SK-N-MC (cell line): Measurements from ENCODE around the gene ZNF580.

Experiments used
- DNase-seq: peaks from one replicate; pipeline ENCODE4 v3.0.0-alpha.2; 2011; ENCODE audit warnings: low read depth, low spot score
- H3K27ac ChIP-seq: fragments of 200-600 bp; sonication (generic); 2 replicates; pipeline ENCODE4 v1.5.1; 2016; ENCODE audit warnings: mixed run types
- H3K36me3 ChIP-seq: fragments of 200-600 bp; sonication (generic); 2 replicates; pipeline ENCODE4 v1.6.1; 2017; ENCODE audit warnings: antibody characterized with exemption, low read length, mixed read lengths; ENCODE audit not compliant: insufficient read depth
- H3K4me3 ChIP-seq: fragments of 200-600 bp; sonication (generic); 2 replicates; pipeline ENCODE4 v1.5.1; 2016
- H3K9ac ChIP-seq: fragments of 200-600 bp; sonication (generic); 2 replicates; pipeline ENCODE4 v1.8.0; 2017; ENCODE audit warnings: mixed run types, mixed read lengths; ENCODE audit not compliant: insufficient read length
- H3K9me3 ChIP-seq: fragments of 200-600 bp; sonication (generic); 2 replicates; pipeline ENCODE4 v1.6.1; 2017; ENCODE audit warnings: low read depth, mild to moderate bottlenecking, antibody characterized with exemption, low read length, moderate library complexity, mixed read lengths
- EZH2 ChIP-seq: fragments of 200-600 bp; sonication (generic); IDR thresholded peaks from one replicate; pipeline ENCODE4 v1.6.1; 2017; ENCODE audit warnings: antibody characterized with exemption
- FOXP2 ChIP-seq: optimal IDR thresholded peaks from 2 replicates; pipeline ENCODE3; 2011; ENCODE audit warnings: mild to moderate bottlenecking, moderate library complexity; ENCODE audit not compliant: insufficient read depth; ENCODE audit errors: extremely low read length, control extremely low read depth
- POLR2AphosphoS5 ChIP-seq: IDR thresholded peaks from 2 replicates; pipeline ENCODE4 v1.6.1; 2012; ENCODE audit warnings: mild to moderate bottlenecking, low read depth, low read length, borderline replicate concordance

The ZNF580 gene

GRCh38 chr19:55603581-55604292 lies 37.1 kb upstream of the ZNF580 start:
- DNase-seq: no peak
- Histone ChIP-seq H3K27ac (peak overlapping the region; percentile 98), H3K9ac (no peak overlapping the region), H3K9me3 (no peaks in the 10 kb centered on the region), H3K36me3 (no peaks in the 10 kb centered on the region), H3K4me3 (no peak overlapping the region; the same call in 1 of the 2 replicates)
- no peak for TF ChIP-seq FOXP2
- no peak for TF ChIP-seq POLR2AphosphoS5
- TF ChIP-seq EZH2: no peak

GRCh38 chr19:55605207-55605636 lies 35.6 kb upstream of the ZNF580 start:
- Histone ChIP-seq H3K36me3 (peaks cover 4% of the 10 kb centered on the region; the same call in 1 of the 2 replicates), H3K9me3 (no peaks in the 10 kb centered on the region), H3K27ac (peak overlapping the region; percentile 98), H3K4me3 (peak overlapping the region; percentile 98), H3K9ac (no peak overlapping the region)
- TF ChIP-seq FOXP2: no peak
- TF ChIP-seq EZH2: no peak
- TF ChIP-seq POLR2AphosphoS5: peak; percentile 15
- DNase-seq: peak; percentile 96

DNA sequence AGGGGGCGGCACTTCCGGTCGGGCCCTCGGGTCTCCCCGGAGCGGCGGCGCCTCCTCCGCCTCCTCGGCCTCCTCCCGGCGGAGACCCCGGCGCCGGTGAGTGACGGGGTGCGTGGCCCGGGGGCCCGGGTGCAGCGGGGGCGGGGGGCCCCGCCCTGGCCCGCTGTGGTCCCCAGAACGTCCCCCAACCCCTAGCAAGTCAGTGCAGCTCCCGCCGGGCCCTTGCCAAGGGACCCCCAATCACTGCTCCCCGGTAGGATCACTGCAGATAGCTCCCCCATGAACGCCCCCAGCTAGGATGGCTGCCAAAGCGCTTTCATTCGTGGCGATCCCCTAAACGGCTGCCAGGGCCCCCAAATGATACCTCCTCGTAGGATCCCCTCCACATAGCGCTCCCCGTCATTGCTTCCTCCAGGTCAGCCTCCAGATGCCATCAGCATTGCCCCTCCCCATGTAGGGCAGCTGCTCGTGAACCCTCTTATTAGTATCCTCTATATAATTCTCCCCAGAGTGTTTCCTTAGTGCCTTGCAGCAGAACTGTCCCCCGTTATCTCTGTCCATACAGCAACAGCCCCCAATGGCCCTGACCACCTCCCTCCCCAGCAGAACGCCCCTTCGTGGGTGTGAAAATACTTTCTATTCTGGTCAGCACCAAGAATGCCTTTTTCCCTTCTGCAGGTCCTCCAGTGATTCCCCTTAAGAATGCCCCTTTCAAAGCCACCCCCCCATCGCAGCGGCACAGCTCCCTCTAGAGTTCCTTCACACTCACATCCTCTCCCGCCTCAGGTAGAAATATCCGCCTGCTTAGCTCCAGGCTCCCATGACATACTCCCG lies 34.9 kb upstream of the ZNF580 start, which contains the start of gene ZNF865:
TSS of gene ZNF865 (plus strand) at position 11 of the 834 bp plus-strand sequence. CDS start 7,972 bp downstream, outside the sequence.
- TF ChIP-seq POLR2AphosphoS5 (no peak), FOXP2 (no peak), EZH2 (no peak)
- peak within 1 kb of the TSS; percentile 96 for H3K9ac ChIP-seq
- H3K9me3 ChIP-seq: no peaks in the 10 kb centered on the region
- peak; percentile 59 for DNase-seq
- H3K27ac ChIP-seq: peak within 1 kb of the TSS; percentile 98
- peak within 1 kb of the TSS; percentile 98 for H3K4me3 ChIP-seq
- peaks cover 4% of the 10 kb centered on the region; the same call in 1 of the 2 replicates for H3K36me3 ChIP-seq

DNA sequence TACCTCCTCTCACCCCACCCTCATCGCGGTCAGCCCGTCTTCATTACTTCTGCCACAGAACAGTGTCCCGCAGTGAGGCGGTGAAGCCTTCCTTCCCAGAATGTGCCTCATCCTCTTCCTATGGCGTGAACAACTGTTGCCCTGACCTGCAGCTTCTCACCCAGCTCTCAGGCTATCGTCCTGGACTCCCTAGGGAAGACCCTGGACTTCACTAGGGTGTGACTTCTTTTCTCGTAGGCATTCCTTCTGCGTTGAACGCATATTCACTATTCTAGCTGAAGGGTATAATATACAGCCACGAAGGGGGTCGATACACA lies 34.4 kb upstream of the ZNF580 start:
- Histone ChIP-seq H3K9me3 (no peaks in the 10 kb centered on the region), H3K27ac (peak overlapping the region; percentile 98), H3K4me3 (peak overlapping the region; percentile 98), H3K36me3 (peaks cover 4% of the 10 kb centered on the region; the same call in 1 of the 2 replicates), H3K9ac (peak overlapping the region; percentile 96)
- TF ChIP-seq POLR2AphosphoS5: no peak
- no peak for TF ChIP-seq FOXP2
- no peak for TF ChIP-seq EZH2
- no peak for DNase-seq

- Histone ChIP-seq H3K27ac (peak overlapping the region; percentile 58; the same call in 1 of the 2 replicates), H3K9me3 (no peaks in the 10 kb centered on the region), H3K9ac (peak overlapping the region; percentile 96), H3K36me3 (peaks cover 4% of the 10 kb centered on the region; the same call in 1 of the 2 replicates), H3K4me3 (peak overlapping the region; percentile 98)
- TF ChIP-seq EZH2 (no peak), FOXP2 (no peak), POLR2AphosphoS5 (no peak)
- no peak for DNase-seq
Measured at GRCh38 chr19:55606817-55607216, 34.0 kb upstream of the ZNF580 start.

DNA sequence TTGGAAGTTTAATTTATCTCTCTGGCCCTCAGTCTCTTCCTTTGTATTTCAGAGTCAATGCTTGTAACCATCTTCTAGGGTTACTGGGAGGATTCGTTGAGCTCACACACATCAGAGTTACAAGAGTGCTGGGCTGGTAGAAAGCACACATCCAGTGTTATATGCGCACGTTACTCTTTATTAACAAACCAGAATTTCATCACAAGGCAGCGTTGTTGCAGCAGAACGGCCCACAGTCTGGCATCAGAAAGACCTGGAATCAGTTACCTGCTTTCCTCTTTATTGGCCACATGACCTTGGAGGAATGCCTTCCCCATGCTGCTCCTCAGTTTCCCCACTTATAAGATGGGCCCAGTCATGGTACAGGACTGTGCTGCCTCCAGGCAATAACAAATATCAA lies 31.5 kb upstream of the ZNF580 start:
- Histone ChIP-seq H3K27ac (no peak overlapping the region), H3K9me3 (no peaks in the 10 kb centered on the region), H3K9ac (no peak overlapping the region), H3K4me3 (no peak overlapping the region), H3K36me3 (peaks cover 4% of the 10 kb centered on the region; the same call in 1 of the 2 replicates)
- no peak for TF ChIP-seq POLR2AphosphoS5
- DNase-seq: no peak

DNA sequence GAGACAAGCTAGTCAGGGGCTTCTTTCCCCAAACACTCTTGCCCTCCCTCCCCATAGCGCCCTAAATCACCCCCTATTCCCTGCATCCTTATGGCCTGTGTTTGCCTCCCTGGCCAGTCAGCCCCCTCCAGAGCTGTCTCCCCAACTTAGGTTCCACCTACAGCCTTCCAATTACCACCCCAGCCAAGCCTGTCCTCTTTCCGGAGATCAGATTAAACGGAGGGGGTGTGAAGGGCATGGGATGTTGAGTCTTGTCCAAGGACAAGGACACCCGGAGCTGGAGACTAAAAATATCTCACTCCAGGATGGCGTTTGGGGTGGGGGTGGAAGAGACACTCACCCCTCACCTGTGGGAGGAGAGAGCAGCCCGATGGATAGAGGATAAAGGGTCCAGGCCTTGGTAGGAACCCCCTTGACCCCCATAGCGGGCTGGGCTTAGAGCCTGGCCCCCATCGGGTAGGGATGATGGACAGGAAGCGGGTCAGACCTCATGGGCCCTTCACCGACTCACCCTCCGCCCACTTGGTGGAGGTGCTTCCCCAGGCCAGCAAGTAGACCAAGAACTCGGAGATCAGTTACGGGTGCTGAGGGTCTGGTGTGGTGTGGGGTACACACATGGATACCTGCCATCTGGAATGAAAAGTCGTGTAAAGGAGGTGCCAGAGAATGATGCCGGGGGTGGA lies 29.4 kb upstream of the ZNF580 start:
- Histone ChIP-seq H3K4me3 (no peak overlapping the region), H3K9ac (no peak overlapping the region), H3K9me3 (no peaks in the 10 kb centered on the region), H3K27ac (no peak overlapping the region), H3K36me3 (peaks cover 6% of the 10 kb centered on the region; the same call in 1 of the 2 replicates)
- TF ChIP-seq EZH2 (no peak), FOXP2 (no peak), POLR2AphosphoS5 (no peak)
- DNase-seq: no peak
